HPDE6-E6E7 (cell line): ENCODE results near the gene PRR27.
"Not testable (repeated sequence)": the region's sequence is repeated elsewhere in the genome, so short reads cannot be mapped to it uniquely, and the experiment has no call there.

Experiments used
- DNase-seq: peaks from one replicate; pipeline ENCODE4 v3.0.0; 2011; ENCODE audit warnings: missing footprints; ENCODE audit errors: extremely low spot score

The PRR27 gene

GRCh38 chr4:70197842-70198241 lies 43.8 kb downstream of the PRR27 start:
- DNase-seq: no peak

GRCh38 chr4:70203601-70204000 lies 49.6 kb downstream of the PRR27 start:
- no peak for DNase-seq

- DNase-seq: not testable (repeated sequence)
These were observed 58.7 kb downstream of the PRR27 start for GRCh38 chr4:70212752-70213151.
